ENCODE measurements around the gene MTMR10. TPM values are rescaled to one million over a fixed set of nuclear protein-coding genes. Genes with fewer than 3 reads are reported as not detected.
A peak's percentile ranks its signal among the peaks of the same experiment; 100 is the strongest.

Gene MTMR10
- total RNA-seq, 1 donor from 2014 or later: 28.8 TPM

GRCh38 chr15:30903497-30904187 is 87.8 kb downstream of the MTMR10 start, which contains the start of gene FAN1:
FAN1 (plus strand) TSS chr15:30903915; CDS start chr15:30904664, 749 bp downstream.
- Histone ChIP-seq H3K4me3 (peak within 1 kb of the TSS; percentile 76), H3K4me1 (peaks cover 36% of the 10 kb centered on the region), H3K9me3 (replicated peaks) (no peaks in the 10 kb centered on the region), H3K27ac (replicated peaks) (peak within 1 kb of the TSS; percentile 85), H3K36me3 (peaks cover 8% of the 10 kb centered on the region), H3K27me3 (ENCODE audit: low read depth) (no peaks in the 10 kb centered on the region)
- intact Hi-C loops (cut with micrococcal nuclease): no loop called here
- TF ChIP-seq, protein P1, sequence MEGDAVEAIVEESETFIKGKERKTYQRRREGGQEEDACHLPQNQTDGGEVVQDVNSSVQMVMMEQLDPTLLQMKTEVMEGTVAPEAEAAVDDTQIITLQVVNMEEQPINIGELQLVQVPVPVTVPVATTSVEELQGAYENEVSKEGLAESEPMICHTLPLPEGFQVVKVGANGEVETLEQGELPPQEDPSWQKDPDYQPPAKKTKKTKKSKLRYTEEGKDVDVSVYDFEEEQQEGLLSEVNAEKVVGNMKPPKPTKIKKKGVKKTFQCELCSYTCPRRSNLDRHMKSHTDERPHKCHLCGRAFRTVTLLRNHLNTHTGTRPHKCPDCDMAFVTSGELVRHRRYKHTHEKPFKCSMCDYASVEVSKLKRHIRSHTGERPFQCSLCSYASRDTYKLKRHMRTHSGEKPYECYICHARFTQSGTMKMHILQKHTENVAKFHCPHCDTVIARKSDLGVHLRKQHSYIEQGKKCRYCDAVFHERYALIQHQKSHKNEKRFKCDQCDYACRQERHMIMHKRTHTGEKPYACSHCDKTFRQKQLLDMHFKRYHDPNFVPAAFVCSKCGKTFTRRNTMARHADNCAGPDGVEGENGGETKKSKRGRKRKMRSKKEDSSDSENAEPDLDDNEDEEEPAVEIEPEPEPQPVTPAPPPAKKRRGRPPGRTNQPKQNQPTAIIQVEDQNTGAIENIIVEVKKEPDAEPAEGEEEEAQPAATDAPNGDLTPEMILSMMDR (IDR thresholded peaks at IDR 0.05; ENCODE audit: borderline replicate concordance): peak; percentile 12
- peak; percentile 88 for DNase-seq

- H3K4me1 ChIP-seq: peaks cover 36% of the 10 kb centered on the region
- no peak overlapping the region for H3K27ac ChIP-seq (replicated peaks)
- no peaks in the 10 kb centered on the region for H3K36me3 ChIP-seq
- no peaks in the 10 kb centered on the region for H3K27me3 ChIP-seq (ENCODE audit: low read depth)
- TF ChIP-seq, protein P1 (IDR thresholded peaks at IDR 0.05; ENCODE audit: borderline replicate concordance): no peak
- DNase-seq: no peak
- intact Hi-C loops (cut with micrococcal nuclease): no loop called here
- no peaks in the 10 kb centered on the region for H3K9me3 ChIP-seq (replicated peaks)
- no peak overlapping the region for H3K4me3 ChIP-seq
These were observed 89.5 kb downstream of the MTMR10 start for GRCh38 chr15:30901889-30902288.

GRCh38 chr15:30896211-30896606 is 95.2 kb downstream of the MTMR10 start:
- no peak overlapping the region for H3K27ac ChIP-seq (replicated peaks)
- TF ChIP-seq, protein P1 (IDR thresholded peaks at IDR 0.05; ENCODE audit: borderline replicate concordance): no peak
- intact Hi-C loops (cut with micrococcal nuclease): no loop called here

DNA sequence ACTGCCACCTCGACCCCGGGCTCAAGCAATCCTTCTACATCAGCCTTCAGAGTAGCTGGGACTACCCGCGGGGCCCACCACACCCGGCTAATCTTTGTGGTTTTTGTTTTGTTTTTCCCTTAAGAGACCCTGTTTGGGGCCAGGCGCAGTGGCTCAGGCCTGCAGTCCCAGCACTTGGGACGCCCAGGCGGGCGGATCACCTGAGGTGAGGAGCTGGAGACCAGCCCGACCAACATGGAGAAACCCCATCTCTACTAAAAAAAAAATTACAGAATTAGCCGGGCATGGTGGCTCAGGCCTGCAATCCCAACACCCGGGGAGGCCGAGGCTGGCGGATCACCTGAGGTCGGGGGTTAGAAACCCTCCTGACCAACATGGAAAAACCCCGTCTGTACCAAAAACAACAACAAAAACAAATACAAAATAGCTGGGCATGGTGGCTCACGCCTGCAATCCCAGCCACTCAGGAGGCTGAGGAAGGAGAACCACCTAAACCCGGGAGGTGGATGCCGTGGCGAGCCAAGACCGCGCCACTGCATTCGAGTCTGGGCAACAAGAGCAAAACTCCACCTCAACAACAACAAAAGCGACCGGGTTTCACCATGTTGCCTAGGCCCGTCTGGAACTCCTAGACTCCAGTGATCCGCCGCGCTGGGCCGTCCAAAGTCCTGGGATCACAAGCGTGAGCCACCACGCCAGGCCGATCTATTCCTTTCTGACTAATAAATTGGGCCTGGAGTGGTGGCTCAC is 95.8 kb downstream of the MTMR10 start:
- H3K27ac ChIP-seq (replicated peaks): no peak overlapping the region
- TF ChIP-seq, protein P1 (IDR thresholded peaks at IDR 0.05; ENCODE audit: borderline replicate concordance): no peak
- intact Hi-C loops (cut with micrococcal nuclease): no loop called here
- H3K27me3 ChIP-seq (ENCODE audit: low read depth): peaks cover 7% of the 10 kb centered on the region
- no peaks in the 10 kb centered on the region for H3K36me3 ChIP-seq
- H3K9me3 ChIP-seq (replicated peaks): no peaks in the 10 kb centered on the region
- no peak for DNase-seq
- H3K4me3 ChIP-seq: no peak overlapping the region
- no peaks in the 10 kb centered on the region for H3K4me1 ChIP-seq

More at GRCh38 chr15:30896211-30896606, 95.2 kb downstream of the MTMR10 start:
- Histone ChIP-seq H3K4me3 (no peak overlapping the region), H3K36me3 (no peaks in the 10 kb centered on the region), H3K9me3 (replicated peaks) (no peaks in the 10 kb centered on the region), H3K27me3 (ENCODE audit: low read depth) (peaks cover 7% of the 10 kb centered on the region), H3K4me1 (no peaks in the 10 kb centered on the region)
- DNase-seq: no peak

DNA sequence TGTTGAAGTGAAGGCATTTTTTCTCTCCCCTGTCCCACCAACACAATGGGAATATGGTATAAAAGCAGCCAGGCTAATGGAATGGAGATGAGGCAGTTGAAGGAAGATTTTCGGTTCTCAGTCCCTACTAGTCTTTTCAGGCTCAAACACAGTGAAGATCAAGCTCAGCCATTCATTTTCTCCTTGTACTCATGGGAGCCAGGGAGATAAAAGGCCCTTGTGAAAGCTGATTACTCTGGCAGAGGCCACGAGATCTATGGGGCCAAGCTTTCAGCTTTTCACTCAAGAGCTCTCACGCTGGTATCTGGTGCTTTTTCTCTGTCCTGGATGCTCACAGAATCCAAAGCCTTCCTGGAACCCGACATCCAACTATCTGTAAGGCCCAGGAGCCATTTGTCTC is 102.2 kb downstream of the MTMR10 start:
- H3K27ac ChIP-seq (replicated peaks): no peak overlapping the region
- no peak for DNase-seq
- no peaks in the 10 kb centered on the region for H3K4me1 ChIP-seq
- TF ChIP-seq, protein P1 (IDR thresholded peaks at IDR 0.05; ENCODE audit: borderline replicate concordance): no peak
- no peaks in the 10 kb centered on the region for H3K9me3 ChIP-seq (replicated peaks)
- H3K27me3 ChIP-seq (ENCODE audit: low read depth): peaks cover 6% of the 10 kb centered on the region
- intact Hi-C loops (cut with micrococcal nuclease): loop anchor here (5.0 kb wide), 1 partner anchor 213 kb away; the partner anchor contains the start of gene TRPM1
- H3K36me3 ChIP-seq: no peaks in the 10 kb centered on the region
- no peak overlapping the region for H3K4me3 ChIP-seq

Other genes starting within 250 kb of the MTMR10 start
- gene FAN1, start 87.7 kb downstream of the MTMR10 start, total RNA-seq: 25.3 TPM
- not detected for gene TRPM1, start 110.1 kb upstream of the MTMR10 start, total RNA-seq

Data from left ventricle myocardium inferior (tissue), 1 donor.